NCI-H510A (cell line): ENCODE data around the gene MIB1.
"Not testable (repeated sequence)": the region's sequence is repeated elsewhere in the genome, so short reads cannot be mapped to it uniquely, and the experiment has no call there.

Source experiments
- DNase-seq: peaks from one replicate; lab custom pipeline; 2025; lab: John Stamatoyannopoulos, UW

The MIB1 gene

GRCh38 chr18:21743166-21743832 is 2.7 kb downstream of the MIB1 start:
- DNase-seq, result no peak

DNA sequence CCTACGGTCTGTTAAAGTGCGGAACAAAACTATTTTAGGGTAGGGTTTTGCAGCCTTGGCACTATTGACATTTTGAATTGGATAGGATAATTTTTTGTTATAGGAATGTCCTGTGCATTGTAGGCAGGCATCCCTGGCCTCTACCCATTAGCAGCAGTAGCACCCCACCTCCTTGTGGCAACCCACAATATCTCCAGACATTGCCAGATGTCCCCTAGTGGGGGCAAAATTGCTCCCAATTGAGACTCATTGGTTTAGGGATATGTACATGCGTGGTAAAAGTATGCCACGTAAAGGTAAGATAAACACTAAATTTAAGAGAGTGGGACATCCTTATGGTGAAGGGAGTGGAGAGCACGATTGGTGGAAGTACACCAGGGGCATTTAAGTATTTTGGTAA is 4.6 kb downstream of the MIB1 start:
- DNase-seq, result no peak

DNA sequence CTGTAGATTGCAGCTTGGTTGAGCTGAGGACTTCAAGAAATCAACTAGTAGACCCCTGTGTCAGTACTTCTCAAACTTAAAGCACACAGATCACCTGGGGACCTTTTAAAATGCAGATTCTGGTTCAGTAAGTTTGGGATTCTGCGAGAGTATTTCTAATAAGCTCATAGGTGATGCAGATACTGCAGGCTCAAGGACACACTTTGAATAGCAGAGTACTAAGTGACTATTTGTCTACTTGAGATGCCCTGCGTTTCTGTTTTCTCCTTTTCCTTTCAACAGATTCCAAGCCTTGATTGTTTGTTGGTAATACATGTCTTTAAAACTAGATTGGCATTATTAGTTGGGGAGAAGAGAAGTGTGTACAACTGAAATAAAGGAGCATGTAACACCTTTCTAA is 6.7 kb downstream of the MIB1 start:
- DNase-seq, result no peak

- no peak for DNase-seq
Observed at GRCh38 chr18:21747764-21748693, 7.4 kb downstream of the MIB1 start.

GRCh38 chr18:21757833-21758232 is 17.2 kb downstream of the MIB1 start:
- no peak for DNase-seq

DNA sequence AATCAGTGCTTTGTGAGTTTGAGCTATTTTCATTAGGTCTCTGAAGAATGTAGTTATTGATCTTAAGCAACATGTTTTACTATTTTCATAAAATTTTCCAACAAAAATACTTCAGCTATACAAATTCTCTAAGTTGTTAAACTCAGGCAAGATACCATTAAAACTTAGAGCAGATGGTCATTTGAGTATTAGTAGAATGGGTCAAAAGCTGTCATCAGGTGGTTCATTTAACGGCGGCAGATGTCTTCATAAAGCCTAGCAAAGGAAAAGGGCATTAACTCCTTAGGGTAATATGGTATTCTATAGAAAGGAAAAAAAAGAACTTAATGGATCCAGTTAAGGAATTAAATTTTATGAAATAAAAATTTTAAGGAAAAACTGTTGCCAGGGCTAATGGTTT is 19.2 kb downstream of the MIB1 start:
- no peak for DNase-seq

DNA sequence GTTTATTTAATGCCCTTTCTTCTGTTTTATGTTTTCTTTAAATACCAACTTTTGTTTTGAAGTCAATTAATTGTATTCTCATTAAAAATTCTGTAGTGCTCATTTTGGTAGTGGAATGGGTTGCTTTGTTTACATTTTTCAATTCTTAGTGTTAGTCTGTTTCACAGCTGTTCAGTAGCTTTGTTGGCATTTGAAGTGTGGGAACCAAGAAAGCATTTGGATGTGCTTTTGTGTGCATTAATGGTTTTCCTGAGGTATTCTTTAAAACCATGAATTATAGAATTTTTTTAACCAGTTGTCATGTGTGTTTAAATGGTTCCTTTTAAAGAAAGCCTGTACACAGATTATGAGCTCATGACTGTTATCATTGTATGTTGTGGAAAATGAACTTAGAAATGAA is 19.7 kb downstream of the MIB1 start:
- no peak for DNase-seq

DNA sequence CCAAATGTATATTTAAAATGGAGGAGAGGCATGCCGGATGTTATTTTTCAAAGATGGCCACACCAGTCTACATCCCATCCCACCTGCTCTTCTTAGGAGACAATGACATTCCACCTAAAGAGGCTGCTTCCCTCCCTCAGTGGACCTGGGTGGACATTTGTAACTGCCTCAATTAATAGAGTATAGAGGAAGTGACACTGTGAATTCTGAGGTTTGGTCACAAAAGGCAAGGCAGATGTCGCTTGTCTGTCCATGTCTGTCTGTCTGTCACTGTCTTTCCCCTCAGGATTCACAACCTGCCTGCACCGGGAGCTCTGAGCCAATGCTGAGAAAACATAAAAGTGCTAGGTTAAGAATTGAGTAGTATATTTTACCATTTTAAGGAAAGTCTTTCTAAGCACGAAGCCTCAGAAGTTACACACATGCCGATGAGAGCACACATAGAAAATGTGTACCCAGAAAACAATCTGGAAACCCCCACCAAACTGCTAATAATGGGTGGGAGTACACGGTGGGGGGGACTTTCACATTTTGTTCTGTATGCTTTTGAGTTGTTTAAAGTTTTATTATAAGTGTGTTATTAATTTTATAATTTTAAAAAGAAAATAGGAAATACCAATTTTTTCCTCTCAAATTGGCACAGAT is 21.0 kb downstream of the MIB1 start:
- DNase-seq, result no peak

- DNase-seq, result no peak
Observed at GRCh38 chr18:21762181-21762772, 21.7 kb downstream of the MIB1 start.

GRCh38 chr18:21763846-21764646 is 23.5 kb downstream of the MIB1 start:
- no peak for DNase-seq

DNA sequence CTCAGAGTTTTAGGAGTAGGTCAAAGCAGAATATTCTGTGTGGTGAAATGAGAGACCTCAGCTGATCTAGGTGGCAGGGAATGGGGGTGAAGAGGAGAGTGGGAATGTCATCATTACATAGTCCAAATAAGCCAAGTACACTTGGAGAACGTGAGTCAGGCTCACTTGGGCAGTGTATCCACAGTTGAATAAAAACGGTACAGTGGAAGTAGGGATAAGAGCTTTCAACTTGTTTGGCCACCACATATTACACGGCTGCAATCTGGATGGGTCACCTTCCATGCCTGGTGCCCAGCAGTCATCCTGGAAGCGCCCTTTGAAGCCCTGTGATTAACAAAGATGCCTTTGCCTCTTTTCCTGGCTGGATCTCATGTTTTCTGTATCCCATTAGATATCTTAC is 28.6 kb downstream of the MIB1 start:
- no peak for DNase-seq

GRCh38 chr18:21774722-21775121 is 34.1 kb downstream of the MIB1 start:
- DNase-seq, result no peak

DNA sequence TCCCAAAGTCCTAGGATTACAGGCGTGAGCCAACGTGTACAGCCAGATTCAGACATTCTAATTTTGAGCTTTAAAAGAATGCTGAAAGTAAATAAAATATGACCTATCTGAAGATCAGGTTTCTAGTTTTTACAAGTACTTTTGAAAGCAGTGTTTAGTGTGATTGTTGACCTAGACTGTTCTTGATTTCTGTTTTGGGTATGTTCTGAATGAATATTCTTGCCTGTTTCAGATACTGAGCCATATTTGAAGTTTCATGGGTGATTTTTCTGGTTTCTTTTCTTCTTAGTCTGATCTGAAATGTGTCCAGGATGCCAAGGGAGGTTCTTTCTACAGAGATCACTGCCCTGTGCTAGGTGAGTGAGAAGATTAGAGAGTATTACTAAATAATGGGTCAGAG is 37.2 kb downstream of the MIB1 start:
- DNase-seq, result no peak

DNA sequence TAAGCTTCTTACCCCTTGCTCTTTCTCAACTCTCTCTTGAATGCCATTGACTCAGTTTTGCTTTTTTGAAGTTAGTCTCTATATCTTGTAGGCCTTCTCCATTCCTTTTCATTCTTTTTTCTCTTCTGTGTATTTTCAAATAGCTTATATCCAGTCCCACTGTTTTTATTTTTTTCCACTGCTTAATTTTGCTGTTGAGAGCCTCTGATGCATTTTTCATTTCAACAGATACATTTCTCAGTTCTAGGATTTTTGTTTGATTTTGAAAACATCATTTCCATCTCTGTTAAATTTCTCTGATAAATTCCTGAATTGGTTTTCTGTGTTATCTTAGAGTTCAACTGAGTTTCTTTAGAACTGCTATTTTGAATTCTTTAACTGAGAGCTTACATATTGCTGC is 45.9 kb downstream of the MIB1 start:
- DNase-seq, result no peak

- DNase-seq, result not testable (repeated sequence)
Observed at GRCh38 chr18:21796089-21796488, 55.5 kb downstream of the MIB1 start.

GRCh38 chr18:21798126-21798525 is 57.5 kb downstream of the MIB1 start:
- no peak for DNase-seq

- no peak for DNase-seq
Observed at GRCh38 chr18:21799721-21800120, 59.1 kb downstream of the MIB1 start.

DNA sequence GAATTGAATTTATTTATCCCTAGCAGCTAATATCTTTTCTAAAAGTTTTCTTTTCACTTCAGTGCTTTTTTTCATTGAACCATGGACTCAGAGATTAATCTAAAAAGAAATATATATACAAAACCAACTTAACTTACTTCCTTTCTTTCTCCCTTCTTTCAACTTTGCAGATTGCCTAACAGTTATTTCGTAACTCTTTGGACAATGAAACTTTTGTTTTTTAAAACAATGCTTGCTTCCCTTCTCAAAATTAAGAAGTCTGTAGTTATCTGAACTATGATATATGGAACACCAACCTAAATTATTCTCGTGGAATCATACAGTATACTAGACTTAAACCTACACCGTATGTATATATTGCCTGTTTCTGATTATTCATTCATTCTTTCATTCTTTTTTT is 62.9 kb downstream of the MIB1 start:
- DNase-seq, result no peak

GRCh38 chr18:21805771-21806366 is 65.3 kb downstream of the MIB1 start:
- no peak for DNase-seq

- no peak for DNase-seq
Observed at GRCh38 chr18:21808185-21808584, 67.6 kb downstream of the MIB1 start.

- DNase-seq, result no peak
Observed at GRCh38 chr18:21809725-21810124, 69.1 kb downstream of the MIB1 start.
